HG03378 (cell line): ENCODE results near the gene DHX40.
"Not testable (repeated sequence)": the region's sequence is repeated elsewhere in the genome, so short reads cannot be mapped to it uniquely, and the experiment has no call there.

Source experiments
- ATAC-seq: cut with Tn5 transposase; IDR thresholded peaks from one replicate; pipeline ENCODE4 v1.9.1; 2021; ENCODE audit warnings: mild to moderate bottlenecking, moderate library complexity; ENCODE audit not compliant: unreplicated experiment

DHX40 gene

DNA sequence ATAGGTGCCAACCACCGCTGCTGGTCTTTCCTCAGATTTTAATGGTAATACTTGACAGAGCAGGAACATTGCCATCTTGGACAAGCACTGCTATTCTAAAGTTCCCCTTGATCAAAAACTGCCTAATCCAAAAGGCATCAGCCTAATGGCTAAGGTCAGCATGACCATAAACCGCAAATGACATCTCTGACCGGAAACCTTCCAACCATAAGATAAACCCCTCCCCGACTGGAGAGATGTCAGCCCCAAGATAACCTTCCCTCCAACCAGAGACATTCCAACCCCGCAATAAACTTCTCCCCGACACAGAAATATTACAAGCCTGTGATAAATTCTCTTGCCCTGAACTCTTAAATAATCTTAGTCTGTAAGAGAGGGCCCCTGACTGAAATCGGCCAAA, 7.4 kb upstream of the DHX40 start:
- ATAC-seq = no peak

DNA sequence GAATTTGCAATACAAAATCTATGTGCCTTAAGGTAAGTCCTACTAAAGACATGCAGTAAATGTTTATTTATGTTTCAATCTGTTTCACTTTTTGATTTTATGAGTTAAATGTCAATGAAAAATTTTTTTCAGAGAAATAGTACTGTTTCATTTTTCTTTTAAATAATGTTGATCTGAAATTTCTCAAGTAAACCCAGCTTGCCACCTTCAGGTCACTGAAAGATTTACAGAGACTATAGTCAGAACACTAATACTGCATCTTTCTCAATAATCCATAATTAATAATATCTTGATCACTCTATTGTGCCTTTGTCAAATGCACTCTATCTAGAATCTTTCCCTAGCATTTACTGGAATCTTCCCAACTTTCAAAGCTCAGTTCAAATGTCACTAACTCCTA, 6.5 kb upstream of the DHX40 start:
- no peak for ATAC-seq

DNA sequence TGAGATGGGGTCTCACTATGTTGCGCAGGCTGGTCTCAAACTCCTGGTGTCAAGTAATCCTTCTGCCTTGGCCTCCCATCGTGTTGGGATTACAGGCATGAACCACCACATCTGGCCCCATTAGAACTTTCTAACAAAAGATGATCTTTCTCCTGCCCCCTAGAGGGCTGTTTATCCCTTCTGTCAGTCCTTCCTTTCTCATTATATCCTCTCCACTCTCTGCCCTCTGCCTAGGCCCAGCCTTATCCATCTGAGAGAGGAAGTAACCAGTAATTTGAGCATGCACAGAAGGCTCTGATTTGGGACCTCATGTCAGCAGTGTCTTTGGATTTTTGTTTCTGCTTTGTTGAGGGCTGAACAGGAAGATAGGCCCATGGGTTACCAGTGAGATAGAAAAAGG, 4.4 kb upstream of the DHX40 start:
- ATAC-seq = no peak

GRCh38 chr17:59565959-59566324, 532 bp downstream of the DHX40 start:
- ATAC-seq = peak; percentile 47

DNA sequence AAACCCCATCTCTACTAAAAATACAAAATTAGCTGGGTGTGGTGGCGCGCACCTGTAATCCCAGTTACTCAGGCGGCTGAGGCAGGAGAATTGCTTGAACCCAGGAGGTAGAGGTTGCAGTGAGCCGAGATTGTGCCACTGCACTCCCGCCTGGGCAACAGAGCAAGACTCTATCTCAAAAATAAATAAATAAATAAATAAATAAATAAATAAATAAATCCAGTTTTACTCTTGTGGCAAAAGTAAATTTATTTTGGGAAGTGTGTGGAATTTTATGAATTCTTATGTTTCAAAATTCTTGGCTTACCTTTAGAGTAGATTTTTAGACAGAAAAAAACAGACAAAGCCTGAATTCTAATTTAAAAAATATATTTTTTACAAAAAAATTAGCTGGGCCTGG, 3.7 kb downstream of the DHX40 start:
- ATAC-seq = not testable (repeated sequence)

- no peak for ATAC-seq
These were observed 7.0 kb downstream of the DHX40 start for GRCh38 chr17:59572301-59572924.

DNA sequence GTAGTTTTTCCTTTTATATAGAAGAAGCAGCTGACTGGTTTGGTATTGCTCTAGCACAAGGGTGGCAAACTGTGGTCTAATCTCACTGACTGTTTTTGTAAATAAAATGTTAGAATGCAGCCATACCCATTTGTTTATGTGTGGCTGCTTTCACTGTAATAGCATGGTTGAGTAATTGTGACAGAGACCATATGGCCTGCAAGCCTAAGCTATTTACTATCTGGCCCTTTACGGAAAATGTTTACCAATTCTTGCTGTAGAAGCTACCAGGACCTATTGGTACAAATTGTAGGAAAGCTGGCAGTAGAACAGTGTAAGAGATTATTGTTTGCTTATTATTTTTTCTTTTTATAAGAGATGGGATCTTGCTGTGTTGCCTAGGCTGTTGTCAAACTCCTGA, 18.8 kb downstream of the DHX40 start:
- ATAC-seq = not testable (repeated sequence)

GRCh38 chr17:59600169-59600568, 34.8 kb downstream of the DHX40 start:
- no peak for ATAC-seq

GRCh38 chr17:59601130-59601529, 35.7 kb downstream of the DHX40 start:
- ATAC-seq = no peak

- no peak for ATAC-seq
These were observed 41.7 kb downstream of the DHX40 start for GRCh38 chr17:59607061-59607460.

DNA sequence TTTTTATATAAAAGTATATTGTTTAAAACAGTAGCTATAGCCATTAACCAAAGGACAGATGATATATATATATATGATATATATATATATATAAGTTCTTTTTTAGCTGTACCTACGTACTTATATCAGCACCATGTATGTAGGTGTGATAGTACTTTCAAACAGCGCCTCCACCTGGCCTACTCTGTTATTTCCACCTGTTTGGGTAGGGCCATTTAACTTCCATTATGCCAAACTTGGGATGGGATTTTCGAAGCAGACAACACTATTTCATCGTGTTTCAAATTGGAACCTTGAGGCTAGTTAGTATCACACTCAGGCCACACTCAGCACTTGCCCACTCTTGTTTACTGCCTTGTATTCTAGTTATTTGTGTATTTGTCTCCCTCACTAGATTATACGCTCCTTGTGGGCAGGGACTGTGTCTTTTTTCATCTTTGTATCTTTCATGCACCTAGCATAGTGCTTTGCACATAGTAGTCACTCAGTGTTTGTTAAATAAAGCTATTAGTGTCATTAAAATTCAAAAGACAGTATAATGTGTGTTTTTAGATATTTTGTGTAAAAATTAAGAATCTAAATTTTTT, 42.5 kb downstream of the DHX40 start:
- ATAC-seq = no peak

- ATAC-seq = no peak
These were observed 46.1 kb downstream of the DHX40 start for GRCh38 chr17:59611503-59611902.

GRCh38 chr17:59616253-59616920, 51.0 kb downstream of the DHX40 start:
- ATAC-seq = no peak

GRCh38 chr17:59617156-59617732, 51.8 kb downstream of the DHX40 start:
- ATAC-seq = no peak

DNA sequence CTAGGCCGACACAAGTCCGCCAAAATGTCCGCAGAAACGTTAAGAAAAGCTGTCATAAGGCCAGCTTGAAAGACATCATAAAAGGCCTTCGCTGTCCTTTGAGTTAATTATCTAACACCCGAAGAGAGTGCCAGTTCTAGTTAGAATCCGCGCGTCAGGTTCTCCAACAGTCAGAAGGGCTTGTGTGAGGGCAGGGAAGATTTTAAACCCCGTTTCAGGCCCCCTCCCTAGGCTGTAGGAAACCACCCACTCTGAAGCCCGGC, 53.6 kb downstream of the DHX40 start:
- peak; percentile 11 for ATAC-seq

GRCh38 chr17:59619298-59620063, 54.1 kb downstream of the DHX40 start, which contains the start of gene CLTC:
CLTC (plus strand) TSS chr17:59619895; CDS start chr17:59620132, 237 bp downstream.
- peak; percentile 60 for ATAC-seq

- no peak for ATAC-seq
These were observed 54.6 kb downstream of the DHX40 start for GRCh38 chr17:59620064-59620359.

- no peak for ATAC-seq
These were observed 55.3 kb downstream of the DHX40 start for GRCh38 chr17:59620518-59621259.

- no peak for ATAC-seq
These were observed 56.4 kb downstream of the DHX40 start for GRCh38 chr17:59621771-59622170.

DNA sequence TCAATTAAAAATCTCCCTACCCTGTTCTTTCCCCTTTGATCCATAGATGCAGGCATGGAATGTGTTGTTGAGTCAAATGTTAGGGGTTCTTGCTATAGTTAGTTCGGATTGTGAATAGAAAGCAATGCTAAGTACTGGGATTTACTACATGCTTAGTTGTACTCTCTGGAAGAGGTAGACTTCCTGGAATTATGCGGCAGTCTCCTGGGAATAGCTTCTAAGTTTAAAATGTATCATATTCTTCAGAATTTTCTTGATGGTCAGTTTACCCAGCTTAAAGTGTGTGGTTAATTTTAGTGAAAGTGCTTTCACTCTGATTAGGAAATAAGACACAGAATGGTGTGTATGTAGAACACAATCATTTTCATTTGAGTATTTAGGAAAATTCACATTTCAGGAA, 57.7 kb downstream of the DHX40 start:
- ATAC-seq = no peak

- ATAC-seq = no peak
These were observed 61.3 kb downstream of the DHX40 start for GRCh38 chr17:59626756-59627155.
